Measurements from ENCODE around the gene LAGE3. TPM values are rescaled to one million over a fixed set of nuclear protein-coding genes. Genes with fewer than 3 reads are reported as not detected.

Gene LAGE3
- total and polyA plus RNA-seq, 10 of the 15 experiments (the other 5 are each of a cell fraction or from before 2014, with no cell fraction given) = 5.3 to 63.7 (median 19.7) TPM

DNA sequence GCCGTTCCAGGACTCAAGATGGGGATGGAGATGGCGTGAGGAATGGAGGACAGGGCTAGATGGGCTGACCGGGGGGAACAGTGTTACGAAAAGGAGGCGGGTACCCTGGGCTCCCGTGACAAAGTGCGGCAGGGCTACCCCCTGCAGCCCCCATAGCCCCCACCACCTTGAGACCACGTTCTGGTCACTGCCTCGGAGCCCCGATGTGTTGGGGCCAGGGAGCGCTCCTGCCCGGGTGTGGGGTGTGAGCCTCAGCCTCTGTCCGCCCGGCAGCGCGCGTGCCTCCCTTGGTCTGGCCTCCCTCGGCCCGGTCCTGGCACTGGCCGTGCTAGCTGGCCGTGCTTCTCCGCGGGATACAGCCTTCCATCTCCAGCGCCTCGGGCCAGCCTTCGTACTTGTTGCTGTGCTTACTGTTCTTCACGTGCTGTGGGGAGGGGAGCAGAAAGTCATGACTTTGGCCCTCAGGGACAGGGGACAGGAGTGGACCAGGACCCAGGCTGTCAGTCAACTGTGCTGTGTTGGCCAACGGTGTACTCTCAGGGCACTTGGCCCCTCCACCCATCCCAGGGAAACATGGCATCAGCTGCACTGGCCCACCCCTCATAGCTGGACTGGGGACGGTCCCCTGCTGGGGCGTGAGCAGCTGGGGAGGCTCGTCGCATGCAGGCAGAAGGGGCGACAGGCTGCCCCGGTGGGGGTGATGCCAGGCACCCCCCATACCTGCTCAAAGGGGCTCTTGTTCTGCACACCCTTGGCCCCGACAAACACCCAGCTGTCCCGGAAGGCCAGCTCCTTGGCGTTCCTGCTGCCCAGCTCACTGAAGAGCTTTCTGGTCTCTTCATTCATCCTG, 27.6 kb upstream of the LAGE3 start (continued):
- TF ChIP-seq, protein P1, sequence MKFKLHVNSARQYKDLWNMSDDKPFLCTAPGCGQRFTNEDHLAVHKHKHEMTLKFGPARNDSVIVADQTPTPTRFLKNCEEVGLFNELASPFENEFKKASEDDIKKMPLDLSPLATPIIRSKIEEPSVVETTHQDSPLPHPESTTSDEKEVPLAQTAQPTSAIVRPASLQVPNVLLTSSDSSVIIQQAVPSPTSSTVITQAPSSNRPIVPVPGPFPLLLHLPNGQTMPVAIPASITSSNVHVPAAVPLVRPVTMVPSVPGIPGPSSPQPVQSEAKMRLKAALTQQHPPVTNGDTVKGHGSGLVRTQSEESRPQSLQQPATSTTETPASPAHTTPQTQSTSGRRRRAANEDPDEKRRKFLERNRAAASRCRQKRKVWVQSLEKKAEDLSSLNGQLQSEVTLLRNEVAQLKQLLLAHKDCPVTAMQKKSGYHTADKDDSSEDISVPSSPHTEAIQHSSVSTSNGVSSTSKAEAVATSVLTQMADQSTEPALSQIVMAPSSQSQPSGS (IDR thresholded peaks at IDR 0.05; ENCODE audit: low read length) = no peak
- no peak for TF ChIP-seq EZH2 (IDR thresholded peaks at IDR 0.05; ENCODE audit: borderline replicate concordance, control insufficient read depth, low read depth, low read length)
- no peak for TF ChIP-seq BRCA1 (IDR thresholded peaks at IDR 0.05; ENCODE audit: low read depth, low read length)

DNA sequence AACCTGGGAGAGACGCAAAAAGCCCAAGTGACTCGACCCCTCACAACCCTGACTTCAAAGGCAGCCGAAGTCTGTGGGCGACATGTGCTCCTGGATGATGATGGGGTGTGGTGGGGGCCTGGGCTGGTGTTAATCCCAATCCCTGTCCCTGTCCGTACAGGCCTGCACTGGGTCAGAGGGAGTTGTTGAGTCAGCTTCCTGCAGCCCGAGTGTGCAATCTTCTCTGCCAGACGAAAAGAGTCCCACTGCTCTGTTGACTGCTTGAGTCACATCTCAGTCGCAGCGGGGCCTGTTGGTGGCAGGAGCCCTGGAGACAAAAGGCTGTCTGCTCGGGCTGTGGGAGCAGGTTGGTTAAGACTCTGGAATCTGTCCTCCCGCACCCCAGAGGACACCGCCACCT, 26.7 kb upstream of the LAGE3 start:
- intact Hi-C loops (cut with micrococcal nuclease; ENCODE audit: unreplicated experiment) = no loop called here
- no peaks in the 10 kb centered on the region for H3K79me2 ChIP-seq (ENCODE audit: control insufficient read depth, insufficient read depth, low read length)
- H3K4me1 ChIP-seq (ENCODE audit: control insufficient read depth, insufficient read depth, low read length) = no peaks in the 10 kb centered on the region
- ChIA-PET RAD21 (ENCODE audit: unreplicated experiment) (no interaction called here), POLR2A (no interaction called here), SMC1A (ENCODE audit: uncharacterized antibody, unreplicated experiment) (no interaction called here), CTCF (no interaction called here)
- BruUV-seq (replicated peaks) = no TSS peak
- no peaks in the 10 kb centered on the region for H3K27me3 ChIP-seq (replicated peaks in 1 of 2; ENCODE audit: control insufficient read depth in 2 of 2, insufficient read depth in 2 of 2, low read length in 1 of 2)
- no peaks in the 10 kb centered on the region for H4K20me1 ChIP-seq (ENCODE audit: control insufficient read depth, insufficient read depth)
- H3K27ac ChIP-seq (ENCODE audit: control insufficient read depth, insufficient read depth) = no peak overlapping the region
- 83% methylated on average over 12 of the region's 12 CpGs for WGBS (ENCODE audit: insufficient coverage, insufficient replicate concordance, low lambda C conversion rate, missing lambda C conversion rate)
- no peak overlapping the region for H3K9ac ChIP-seq (ENCODE audit: control insufficient read depth, insufficient read depth, low read length)
- no peak overlapping the region for H2AFZ ChIP-seq (ENCODE audit: control insufficient read depth, low read depth, low read length)
- H3K9me3 ChIP-seq (replicated peaks; ENCODE audit: control insufficient read depth, insufficient read depth, low read length) = no peaks in the 10 kb centered on the region; the same call in 2 of the 3 replicates
- no peak for FAIRE-seq
- no peak overlapping the region for H3K4me2 ChIP-seq (ENCODE audit: control insufficient read depth, insufficient read depth)
- in situ Hi-C loops (cut with MboI) = no loop called here
- no peak for DNase-seq (ENCODE audit: low read depth, low spot score)
- H3K36me3 ChIP-seq (ENCODE audit: control insufficient read depth in 2 of 2, insufficient read depth in 2 of 2, low read length in 1 of 2) = no peaks in the 10 kb centered on the region
- no peak for ATAC-seq
- no peak overlapping the region for H3K4me3 ChIP-seq
- TF ChIP-seq IKZF1 (conservative IDR thresholded peaks at IDR 0.05) (no peak), CHD4 (IDR thresholded peaks at IDR 0.05) (no peak), SIN3A (IDR thresholded peaks at IDR 0.05; ENCODE audit: low read depth, low read length) (no peak), SREBF2 (IDR thresholded peaks at IDR 0.05; ENCODE audit: low read length) (no peak), POLR2AphosphoS5 (IDR thresholded peaks at IDR 0.05; ENCODE audit: low read length) (no peak), MEF2A (IDR thresholded peaks at IDR 0.05; ENCODE audit: insufficient read depth, low read depth, low read length) (no peak), NR2F1 (conservative IDR thresholded peaks at IDR 0.05) (no peak), RB1 (IDR thresholded peaks at IDR 0.05; ENCODE audit: borderline replicate concordance) (no peak)
- TF ChIP-seq, protein P2, sequence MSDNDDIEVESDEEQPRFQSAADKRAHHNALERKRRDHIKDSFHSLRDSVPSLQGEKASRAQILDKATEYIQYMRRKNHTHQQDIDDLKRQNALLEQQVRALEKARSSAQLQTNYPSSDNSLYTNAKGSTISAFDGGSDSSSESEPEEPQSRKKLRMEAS (IDR thresholded peaks at IDR 0.05; ENCODE audit: low read depth, low read length) = no peak
- TF ChIP-seq, protein P3, sequence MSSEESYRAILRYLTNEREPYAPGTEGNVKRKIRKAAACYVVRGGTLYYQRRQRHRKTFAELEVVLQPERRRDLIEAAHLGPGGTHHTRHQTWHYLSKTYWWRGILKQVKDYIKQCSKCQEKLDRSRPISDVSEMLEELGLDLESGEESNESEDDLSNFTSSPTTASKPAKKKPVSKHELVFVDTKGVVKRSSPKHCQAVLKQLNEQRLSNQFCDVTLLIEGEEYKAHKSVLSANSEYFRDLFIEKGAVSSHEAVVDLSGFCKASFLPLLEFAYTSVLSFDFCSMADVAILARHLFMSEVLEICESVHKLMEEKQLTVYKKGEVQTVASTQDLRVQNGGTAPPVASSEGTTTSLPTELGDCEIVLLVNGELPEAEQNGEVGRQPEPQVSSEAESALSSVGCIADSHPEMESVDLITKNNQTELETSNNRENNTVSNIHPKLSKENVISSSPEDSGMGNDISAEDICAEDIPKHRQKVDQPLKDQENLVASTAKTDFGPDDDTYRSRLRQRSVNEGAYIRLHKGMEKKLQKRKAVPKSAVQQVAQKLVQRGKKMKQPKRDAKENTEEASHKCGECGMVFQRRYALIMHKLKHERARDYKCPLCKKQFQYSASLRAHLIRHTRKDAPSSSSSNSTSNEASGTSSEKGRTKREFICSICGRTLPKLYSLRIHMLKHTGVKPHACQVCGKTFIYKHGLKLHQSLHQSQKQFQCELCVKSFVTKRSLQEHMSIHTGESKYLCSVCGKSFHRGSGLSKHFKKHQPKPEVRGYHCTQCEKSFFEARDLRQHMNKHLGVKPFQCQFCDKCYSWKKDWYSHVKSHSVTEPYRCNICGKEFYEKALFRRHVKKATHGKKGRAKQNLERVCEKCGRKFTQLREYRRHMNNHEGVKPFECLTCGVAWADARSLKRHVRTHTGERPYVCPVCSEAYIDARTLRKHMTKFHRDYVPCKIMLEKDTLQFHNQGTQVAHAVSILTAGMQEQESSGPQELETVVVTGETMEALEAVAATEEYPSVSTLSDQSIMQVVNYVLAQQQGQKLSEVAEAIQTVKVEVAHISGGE (CRISPR knock-in tag; IDR thresholded peaks at IDR 0.05) = no peak
- TF ChIP-seq, protein P4, sequence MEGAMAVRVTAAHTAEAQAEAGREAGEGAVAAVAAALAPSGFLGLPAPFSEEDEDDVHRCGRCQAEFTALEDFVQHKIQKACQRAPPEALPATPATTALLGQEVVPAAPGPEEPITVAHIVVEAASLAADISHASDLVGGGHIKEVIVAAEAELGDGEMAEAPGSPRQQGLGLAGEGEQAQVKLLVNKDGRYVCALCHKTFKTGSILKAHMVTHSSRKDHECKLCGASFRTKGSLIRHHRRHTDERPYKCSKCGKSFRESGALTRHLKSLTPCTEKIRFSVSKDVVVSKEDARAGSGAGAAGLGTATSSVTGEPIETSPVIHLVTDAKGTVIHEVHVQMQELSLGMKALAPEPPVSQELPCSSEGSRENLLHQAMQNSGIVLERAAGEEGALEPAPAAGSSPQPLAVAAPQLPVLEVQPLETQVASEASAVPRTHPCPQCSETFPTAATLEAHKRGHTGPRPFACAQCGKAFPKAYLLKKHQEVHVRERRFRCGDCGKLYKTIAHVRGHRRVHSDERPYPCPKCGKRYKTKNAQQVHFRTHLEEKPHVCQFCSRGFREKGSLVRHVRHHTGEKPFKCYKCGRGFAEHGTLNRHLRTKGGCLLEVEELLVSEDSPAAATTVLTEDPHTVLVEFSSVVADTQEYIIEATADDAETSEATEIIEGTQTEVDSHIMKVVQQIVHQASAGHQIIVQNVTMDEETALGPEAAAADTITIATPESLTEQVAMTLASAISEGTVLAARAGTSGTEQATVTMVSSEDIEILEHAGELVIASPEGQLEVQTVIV (IDR thresholded peaks at IDR 0.05; ENCODE audit: borderline replicate concordance, partially characterized antibody) = no peak

Data from GM12878 (cell line).